Activated CD4-positive, alpha-beta T cell treated with anti-CD3 and anti-CD28 coated beads, Interleukin-2, amount 50 U/mL, for 1 hour (primary cell): ENCODE results near the gene N4BP2L1.

Experiments
- DNase-seq: peaks from one replicate; pipeline ENCODE4 v3.0.0-alpha.2; 2020

N4BP2L1 gene

DNA sequence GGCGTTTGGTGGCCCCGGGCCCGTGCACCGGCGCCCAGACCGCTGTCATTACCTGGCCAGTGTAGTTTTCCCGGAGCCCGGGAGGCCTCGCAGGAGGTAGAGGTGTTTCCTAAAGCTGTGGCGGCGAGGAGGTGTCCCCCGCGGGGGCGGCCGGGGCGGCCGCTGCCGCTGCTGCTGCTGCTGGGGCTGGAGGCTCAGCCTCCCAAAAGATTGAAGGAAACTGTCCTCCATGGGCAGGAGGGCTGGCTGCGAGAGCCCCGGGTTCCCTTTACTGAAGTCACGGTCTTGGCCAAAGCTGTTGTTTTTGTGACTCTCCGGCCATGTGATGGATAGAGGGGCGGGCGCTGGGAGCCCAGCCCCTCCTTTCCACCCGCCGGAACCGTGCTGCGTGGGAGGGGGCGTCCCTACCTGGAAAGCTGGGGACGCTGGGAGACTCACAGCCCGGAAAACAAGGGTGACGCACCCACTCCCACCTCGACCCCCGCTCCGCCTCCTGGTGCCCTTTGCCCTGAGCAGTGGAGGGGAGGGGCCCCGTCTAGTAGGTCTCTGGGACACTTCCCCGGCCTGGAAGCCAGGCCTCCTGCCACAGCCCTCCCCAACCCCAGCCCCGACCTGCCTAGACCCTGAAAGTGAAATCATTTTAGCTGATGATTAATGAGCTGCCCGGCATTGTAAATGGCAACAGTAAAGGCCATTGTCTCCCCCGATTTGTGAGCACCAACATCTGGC is at the start of gene N4BP2L1:
N4BP2L1 (minus strand) TSS at position 279 of the 729 bp plus-strand sequence; CDS start at position 231, 48 bp downstream.
- peak; percentile 76 for DNase-seq

DNA sequence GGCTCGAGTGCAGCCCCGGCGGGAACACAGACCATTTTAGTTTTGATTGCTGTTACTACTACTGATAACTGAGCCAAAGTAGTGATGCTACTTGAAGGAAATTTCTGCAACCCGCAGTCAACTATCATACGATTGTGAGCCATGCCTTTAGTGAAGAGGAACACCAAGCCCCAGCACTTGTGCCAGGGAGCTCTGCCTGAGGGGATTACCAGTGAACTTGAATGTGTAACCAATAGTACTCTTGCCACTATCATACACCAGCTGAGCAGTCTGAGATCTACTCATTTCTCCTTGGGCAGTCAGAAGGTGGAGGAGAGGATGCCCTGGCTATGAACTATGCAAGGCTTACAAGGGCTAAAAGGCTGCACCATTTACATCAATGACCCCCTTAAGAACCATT is 49.0 kb upstream of the N4BP2L1 start:
- no peak for DNase-seq

DNA sequence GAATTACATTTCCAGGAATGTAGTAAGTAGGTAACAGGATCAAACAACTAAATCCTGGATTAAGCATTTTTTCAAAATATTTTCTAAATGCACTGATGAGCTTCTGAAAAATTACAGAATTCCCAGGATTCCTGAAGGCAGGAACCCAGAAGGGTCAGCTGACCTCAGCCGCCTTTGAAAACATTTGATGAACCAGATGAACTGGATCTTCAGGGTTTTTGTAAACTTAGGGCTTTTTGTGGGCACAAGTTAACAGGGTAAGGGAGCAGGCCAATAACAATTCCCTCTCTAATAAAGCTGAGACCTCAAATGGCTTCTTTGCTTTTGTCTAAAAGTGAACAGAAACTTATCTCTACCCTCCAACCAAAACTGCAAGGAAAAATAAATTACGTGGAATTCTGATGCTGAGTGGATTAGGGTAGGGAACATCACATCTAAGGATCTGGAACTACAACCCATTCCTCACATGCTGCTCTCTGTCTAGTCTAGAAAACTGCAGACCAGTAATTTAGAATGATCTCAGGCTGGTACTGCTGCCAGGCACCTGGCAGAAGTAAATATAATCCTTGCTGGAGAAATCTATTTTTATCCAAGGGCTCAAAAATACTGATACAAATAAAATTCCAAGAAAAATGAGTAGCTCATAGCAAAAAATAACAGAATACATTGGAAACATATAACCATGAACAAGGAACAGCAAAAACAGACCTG is 48.2 kb upstream of the N4BP2L1 start:
- no peak for DNase-seq

DNA sequence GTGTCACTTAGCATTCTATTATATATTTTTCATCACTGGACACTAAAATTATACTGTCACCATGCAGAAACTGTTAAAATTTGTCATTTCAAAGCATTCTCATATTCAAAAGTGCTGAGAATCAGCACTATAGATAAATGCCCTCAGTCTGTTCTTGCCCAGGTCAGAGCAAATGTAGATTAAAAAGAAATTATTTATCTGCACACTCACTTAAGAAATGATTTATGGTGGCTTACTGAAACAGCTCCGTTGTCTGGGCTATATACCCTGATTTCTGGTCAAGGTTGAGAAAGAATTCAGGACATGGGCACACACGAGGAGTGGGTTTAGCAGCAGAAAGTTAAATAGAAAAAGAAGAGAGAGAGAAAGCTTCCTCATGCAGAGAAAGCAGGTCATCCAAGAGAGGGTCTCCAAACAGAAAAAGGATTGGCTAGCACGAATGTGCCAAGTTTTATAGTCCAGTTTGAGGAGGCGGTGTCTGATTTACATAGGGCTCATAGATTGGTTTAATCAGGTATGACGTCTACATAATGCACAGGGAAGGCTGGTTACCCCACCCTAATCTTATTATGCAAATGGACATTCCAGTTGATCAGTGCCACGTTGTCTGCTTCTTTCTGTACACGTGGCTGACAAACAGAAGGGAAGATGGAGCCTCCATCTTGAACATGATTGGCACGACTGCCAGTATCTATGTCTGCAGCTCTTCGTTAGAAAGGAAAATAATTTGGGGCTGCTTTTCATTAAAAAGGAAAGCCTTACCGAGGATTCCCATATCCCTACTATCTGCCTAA is 47.3 kb upstream of the N4BP2L1 start:
- no peak for DNase-seq

DNA sequence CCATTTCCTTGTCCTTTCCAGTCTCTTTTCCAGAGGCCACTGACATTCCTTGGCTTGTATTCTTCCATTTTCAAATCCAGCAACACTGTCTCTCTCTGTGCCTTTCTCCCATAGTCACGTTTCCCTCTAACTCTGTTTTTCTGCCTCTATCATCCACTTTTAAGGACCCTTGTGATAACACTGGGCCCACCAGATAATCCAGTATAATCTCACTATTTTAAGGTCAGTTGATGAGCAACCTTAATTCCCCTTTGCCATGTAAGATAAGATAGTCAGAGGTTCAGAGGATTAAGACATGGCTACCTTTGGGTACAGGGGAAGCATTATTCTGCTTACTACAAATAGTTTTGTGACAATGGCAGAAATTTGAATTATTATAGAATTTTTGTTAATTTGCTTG is 45.7 kb upstream of the N4BP2L1 start:
- DNase-seq = no peak

DNA sequence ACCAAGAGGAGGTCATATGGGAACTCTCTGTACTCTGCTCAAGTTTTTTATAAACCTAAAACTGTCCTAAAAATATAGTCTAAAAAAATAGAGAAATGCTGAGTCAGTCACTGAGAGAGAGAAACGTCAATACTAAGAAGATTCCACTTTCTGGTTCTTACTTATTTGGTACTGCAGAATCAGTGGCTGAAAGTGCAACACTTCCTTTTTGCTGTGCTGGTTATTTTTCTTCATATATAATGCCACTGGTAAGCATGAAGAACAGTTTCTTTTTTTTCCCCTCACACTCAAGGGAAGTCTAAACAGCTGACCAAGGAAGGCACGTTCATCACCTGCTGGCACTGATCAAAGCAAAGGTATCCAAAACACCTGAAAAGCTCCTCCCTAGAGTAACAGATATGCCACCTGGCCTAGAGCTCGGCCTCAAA is 44.3 kb upstream of the N4BP2L1 start:
- no peak for DNase-seq

DNA sequence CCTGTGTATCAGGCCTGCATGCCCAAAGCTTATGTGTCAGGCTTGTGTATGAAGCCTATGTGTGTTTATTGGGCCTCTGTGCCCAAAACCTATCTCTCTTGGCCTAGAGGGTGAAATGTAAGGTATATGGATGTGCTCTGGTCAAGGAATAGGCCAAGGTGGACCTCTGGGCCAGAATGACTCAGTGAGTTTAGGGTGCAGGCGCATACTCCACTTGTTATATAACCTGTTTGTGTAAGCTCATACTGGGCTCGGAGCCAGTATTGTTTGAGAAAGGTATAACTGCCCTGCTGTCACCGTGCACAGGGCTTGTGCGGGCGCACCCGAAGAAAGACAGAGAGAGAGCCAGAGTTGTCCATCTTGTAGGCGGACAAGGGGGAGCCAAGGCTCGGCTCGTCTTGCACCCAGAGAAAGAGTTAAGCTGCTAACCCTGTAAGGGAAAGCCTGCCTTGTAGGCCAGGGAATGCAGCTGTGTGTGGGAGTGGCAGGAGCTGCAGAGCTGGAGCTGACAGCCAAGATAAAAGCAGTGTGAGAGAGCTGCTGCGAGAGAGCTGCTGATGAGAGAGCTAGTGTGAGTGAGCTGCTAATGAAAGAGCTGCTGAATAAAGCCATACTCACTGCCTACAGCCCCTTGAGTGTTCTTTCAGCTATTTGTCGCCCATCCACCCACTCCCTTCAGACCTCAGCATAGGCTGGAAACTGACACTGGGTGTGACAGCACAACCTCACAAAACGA is 43.4 kb upstream of the N4BP2L1 start:
- DNase-seq = no peak

DNA sequence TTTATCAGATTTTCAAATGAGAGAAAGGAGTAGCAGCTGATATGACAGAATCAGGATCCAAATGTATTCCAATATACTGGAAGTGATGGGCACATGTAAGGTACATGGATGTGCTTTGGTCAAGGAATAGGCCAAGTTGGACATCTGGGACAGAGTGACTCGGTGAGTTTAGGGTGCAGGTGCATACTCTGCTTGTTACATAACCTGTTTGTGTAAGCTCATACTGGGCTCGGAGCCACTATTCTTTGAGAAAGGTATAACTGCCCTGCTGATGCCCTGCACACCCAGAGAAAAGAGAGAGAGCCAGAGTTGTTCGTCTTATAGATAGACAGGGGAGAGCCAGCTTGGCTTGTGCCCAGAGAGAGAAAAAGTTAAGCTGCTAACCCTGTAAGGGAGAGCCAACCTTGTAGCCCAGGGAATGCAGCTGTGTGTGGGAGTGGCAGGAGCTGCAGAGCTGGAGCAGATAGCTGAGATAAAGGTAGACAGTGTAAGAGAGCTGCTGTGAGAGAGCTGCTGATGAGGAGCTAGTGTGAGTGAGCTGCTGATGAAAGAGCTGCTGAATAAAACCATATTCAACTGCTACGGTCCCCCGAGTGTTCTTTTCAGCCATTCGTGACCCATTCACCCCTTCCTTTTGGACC is 40.7 kb upstream of the N4BP2L1 start:
- no peak for DNase-seq

DNA sequence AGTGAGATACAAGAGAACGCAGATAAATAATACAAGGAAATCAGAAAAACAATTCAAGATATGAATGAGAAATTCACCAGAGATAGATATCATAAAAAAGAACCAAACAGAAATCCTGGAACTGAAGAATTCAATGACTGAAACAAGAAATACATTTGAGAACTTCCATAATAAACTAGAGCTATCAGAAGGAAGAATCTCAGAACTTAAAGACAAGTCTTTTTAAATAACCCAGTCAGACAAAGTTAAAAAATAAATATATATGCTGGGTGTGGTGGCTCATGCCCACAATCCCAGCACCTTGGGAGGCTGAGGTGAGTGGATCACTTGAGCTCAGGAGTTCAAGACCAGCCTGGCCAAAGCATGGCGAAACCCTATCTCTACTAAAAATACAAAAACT is 28.7 kb upstream of the N4BP2L1 start:
- no peak for DNase-seq

DNA sequence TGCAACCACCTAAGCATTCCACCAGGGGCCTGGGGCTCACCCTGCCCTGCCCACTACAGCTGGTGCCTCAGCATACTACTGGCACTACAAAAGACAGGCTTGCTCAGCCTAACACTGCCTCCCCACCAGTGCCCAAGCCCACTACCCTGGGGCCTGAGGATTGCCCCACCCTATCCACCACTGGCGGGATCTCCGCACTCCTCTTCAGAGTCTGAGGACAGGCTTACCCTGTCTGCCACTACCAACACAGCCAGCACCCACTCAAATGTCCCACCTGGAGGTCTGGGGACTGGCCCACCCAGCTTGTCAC is 27.6 kb upstream of the N4BP2L1 start:
- no peak for DNase-seq

DNA sequence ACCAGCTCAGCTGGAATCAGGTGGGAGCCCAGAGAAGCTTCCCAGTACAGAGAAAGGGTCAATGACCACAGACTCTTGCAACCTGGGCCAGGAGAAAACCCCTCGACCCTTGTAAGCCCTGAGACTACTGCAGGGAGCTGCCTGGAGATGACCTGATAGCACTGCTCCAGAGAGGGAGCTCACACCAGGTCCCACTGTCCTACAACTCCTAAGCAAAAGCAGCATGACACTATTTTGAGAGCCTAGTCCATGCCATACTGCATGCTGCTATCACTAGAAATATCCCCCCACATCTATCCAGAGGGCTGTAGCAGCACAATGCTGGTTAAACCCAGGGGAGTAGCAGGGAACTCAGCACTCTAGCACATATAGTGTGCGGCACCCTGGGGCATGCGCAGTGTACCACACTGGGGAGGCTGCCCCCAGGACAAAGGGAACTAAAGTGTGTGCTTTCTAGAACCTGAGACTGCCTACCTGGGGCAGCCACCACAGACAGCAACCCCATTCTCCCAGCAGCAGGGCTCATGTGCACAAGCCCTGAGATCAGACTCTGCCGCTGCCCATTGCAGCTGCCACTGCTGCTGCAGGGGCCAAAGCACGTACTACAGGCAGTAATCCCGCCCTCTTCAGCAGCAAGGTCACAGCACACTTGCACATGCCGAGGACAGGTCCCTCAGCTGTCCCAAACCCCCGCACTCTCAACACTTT is 27.1 kb upstream of the N4BP2L1 start:
- no peak for DNase-seq

DNA sequence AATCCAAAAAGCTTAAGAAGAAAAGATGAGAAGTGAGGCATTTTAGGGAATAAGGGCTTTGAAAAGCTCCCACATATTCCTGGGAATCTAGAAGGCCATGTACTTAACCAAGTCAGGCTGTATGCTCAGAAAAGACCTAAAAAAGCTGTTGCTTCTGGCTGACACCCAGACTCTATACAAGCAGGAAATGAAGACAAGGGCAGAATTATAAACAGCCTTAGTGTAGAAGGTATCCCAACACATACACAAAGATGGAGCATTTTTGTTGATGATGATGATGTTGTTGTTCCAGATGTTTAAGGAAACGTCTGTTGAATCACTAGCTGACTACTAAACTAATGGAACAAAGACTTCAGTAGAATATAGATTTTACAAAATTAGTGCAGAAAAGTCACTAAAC is 26.1 kb upstream of the N4BP2L1 start:
- DNase-seq = no peak

DNA sequence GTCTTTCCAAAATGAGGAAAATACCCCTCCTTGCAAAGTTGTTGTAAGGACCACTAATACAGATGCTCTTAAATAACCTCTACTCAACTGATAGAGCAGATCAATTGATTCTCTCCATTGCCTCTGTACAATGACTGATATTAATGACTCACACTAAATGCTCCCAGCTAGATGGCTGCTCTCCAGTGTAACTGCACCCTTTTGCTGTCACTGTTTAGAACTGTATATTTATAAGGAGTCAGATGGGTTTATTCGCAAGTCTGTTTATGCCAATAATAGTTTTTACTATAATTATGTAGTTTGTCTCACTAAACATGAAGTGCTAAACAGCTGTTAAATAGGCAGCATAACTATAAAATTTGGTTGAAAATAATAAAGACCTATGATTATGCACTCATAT is 21.0 kb upstream of the N4BP2L1 start:
- no peak for DNase-seq

DNA sequence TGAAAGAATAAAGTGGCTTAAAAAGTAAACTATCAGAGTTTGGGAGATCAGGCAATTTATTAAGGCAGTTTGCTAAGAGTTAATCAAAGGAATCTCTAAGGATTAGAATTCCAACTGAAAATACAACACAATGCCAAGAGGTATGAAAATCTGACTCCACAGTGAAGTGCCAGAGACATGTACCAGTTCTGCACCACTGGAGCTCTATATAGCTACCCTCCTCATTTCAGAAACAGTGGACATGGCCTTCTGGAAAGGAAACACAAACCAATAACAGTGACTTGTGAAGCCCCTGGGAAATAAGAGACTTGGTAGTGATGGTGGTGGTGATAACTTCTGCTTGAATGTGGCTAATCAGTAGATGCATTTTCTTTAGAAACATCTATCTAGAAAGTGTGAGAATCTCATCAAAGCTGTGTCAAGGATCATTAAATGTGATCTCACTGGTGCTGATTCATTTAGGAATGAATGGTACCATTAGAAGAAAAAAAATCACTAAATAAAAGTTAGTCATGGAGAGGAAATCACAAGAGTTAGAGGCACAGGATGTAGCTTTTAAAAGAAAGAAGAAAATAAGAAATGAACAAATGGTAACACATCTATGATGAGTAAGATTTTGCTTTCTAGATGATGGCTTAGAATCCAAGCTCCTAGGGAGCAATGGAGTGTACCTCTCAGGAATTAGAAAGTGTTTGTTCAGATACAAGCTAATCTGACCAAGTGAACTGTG is 20.1 kb upstream of the N4BP2L1 start:
- no peak for DNase-seq

DNA sequence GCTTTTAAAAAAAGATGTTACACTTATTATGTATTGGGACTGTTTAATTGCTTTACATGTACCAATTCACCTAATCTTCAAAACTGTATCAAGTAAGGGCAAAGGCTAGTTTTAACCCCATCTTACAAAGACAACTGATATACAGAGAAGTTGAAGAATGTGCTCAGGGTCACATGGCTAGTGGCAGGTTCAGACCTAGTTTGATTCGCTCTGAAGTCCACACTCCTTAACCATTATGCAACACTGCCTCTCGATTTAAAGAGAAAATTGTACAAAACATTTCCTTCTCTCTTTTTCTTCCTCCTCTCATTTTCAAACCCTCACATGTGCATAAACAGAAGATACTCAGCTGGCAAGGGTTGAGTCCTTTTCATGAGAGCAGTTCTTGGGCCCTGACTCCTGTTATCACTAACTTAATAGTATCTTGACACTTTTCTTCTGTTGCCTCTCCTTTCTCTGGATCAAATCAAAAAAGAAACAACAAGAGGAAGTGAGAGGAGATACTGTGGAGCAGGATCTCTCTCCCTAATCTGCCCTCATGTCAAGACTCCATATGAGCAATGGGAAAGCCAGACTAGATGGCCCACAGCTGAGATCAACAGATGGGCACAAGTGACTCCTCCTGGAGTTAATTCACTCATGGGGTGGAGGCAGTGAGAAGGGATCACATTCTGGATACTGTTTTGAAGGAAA is 19.0 kb upstream of the N4BP2L1 start:
- no peak for DNase-seq

DNA sequence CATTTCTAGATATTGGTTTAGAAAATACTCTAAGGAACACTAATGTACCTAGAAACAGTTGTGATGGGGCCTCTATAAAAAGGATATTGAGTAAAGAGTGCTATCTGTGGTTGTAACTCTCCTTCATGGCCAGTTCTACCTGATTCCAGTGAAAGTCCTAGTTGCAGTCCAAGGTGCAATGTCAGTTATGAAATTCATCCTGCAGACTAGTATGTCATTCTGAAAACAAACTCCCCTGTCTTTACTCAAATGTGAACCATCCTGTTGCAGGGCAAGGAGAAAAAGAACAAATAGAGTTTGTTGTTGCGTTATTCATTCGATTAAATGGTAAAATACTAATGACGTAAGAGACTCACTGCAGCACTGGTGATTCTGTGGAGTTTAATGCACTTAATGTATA is 18.3 kb upstream of the N4BP2L1 start:
- no peak for DNase-seq

DNA sequence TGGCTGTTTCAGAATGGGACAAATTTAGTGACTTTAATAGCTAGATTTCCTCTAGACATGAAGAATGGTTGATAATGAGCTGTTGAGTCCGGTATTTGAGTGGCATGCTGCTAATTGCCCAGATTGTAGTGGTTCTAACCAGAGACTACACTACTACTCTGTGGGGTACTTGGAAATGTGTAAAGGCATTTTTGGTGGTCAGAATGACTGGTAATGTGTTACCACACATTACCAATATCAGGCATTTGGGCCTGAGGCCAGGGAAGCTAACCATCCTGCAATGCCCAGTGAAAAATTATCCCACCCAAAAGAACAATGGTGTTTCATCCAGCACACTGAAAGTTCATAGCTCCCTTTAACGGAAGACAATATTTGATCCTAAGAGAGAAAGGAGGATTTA is 17.5 kb upstream of the N4BP2L1 start:
- DNase-seq = no peak

DNA sequence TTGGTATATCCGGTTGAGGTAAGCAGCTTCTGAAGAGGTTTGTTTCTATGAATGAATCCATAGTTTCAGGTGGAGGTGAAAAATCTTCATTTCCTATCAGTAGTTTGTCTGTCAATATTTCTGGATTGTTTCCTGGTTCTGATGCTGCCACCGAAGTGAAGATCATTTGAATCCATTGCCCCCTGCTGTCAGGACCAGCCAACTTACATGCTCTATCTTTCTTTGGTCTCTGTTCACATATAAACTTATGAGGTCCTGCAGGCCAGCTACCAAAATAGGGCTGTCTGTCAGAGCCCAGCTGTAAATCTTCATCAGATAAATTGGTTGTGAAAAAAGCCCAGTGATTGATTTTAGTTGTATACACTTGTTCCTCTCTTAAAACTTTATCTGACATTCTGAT is 15.2 kb upstream of the N4BP2L1 start:
- DNase-seq = peak; percentile 30

DNA sequence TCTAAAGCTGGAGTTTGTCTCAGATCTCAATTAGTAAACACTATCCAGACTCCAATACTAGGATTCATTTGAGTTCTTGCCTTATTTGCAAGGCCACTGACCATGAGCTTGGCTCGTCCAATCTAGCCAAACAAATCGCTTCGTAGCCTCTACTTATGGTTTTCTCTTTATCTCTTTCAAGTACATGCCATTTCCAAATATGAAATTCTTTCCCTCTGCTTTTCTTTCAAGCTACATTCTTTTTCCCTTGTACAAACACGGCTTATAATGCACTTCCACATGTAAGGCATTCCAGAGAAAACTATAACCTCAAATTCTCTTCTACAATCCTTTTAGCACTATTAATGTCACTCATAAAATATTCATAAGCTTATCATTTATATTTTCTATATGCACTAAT is 10.9 kb upstream of the N4BP2L1 start:
- no peak for DNase-seq

DNA sequence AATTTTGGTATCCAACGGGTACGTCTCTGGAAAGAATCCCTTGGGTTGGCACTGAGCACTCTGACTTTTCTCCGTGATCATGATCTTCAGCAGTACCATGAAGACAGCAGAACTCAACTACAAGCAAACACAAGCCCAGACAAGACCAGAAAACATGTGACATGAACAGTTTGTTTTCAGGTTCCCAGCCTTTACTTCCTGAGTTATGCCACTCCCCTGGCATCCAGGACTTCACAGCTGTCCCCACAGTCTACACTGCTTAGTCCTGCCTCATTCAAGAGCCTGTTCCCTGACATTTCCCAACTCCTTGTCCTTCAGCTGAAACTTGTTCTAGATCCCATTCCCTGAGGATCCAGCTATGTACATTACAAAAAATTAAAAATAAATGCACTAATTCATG is 4.9 kb upstream of the N4BP2L1 start:
- DNase-seq = no peak

DNA sequence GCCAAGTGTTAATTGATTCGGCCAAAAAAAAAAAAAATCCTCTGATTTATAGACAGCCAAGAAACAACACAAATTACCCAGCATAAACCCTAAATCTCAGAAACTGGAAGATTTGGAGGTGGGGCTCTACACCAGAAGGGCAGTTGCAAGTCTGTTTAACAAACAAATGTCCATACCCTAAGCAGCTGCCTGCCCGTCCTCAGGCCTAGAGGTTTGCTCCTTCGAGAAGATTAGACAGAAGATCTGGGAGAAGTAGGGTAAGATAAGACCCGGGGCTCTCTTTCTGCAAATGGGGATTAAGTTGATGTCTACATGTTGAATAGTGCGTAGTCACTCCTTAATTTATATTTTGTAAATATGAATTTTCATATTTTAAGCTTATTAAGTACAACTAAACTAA is 3.4 kb upstream of the N4BP2L1 start:
- no peak for DNase-seq
